Omental fat pad (tissue), 4 donors: Measurements from ENCODE around the gene DLG2. TPM values are rescaled to one million over a fixed set of nuclear protein-coding genes. Genes with fewer than 3 reads are reported as not detected.

Experiments used
- ATAC-seq: fragments of 150-250 bp; one replicate; pipeline ENCODE4 v1.9.1; 2016; ENCODE audit warnings: mild to moderate bottlenecking, moderate library complexity; ENCODE audit not compliant: low FRiP score
- DNase-seq: peaks from one replicate; pipeline ENCODE4 v3.0.0-alpha.2; 2019; ENCODE audit warnings: low spot score
- CTCF ChIP-seq, 3 donors: fragments of 450-650 bp; IDR thresholded peaks; one replicate each; pipeline ENCODE4 v1.5.1; 2016 to 2017; ENCODE audit warnings: antibody characterized with exemption in 3 of 3, mild to moderate bottlenecking in 3 of 3, moderate library complexity in 2 of 3
- total RNA-seq, 4 donors: library from RNA; depleted of rRNA; stranded (reverse); fragments of >200 nt; gene quantifications; one replicate each; pipeline ENCODE4 v1.1.0, GENCODE V29; 2016

The DLG2 gene
- total RNA-seq, 4 donors from 2014 or later: 4.8 to 13.2 (median 8.1) TPM

- TF ChIP-seq CTCF (IDR thresholded peaks at IDR 0.05): no peak
- ATAC-seq (no peak), DNase-seq (no peak)
Measured at GRCh38 chr11:84145616-84146185, 1481.4 kb downstream of the DLG2 start.

GRCh38 chr11:84144531-84144930, 1482.6 kb downstream of the DLG2 start:
- no peak for ATAC-seq
- no peak for TF ChIP-seq CTCF (IDR thresholded peaks at IDR 0.05)
- DNase-seq: no peak

- no peak for TF ChIP-seq CTCF (IDR thresholded peaks at IDR 0.05)
- no peak for ATAC-seq
- no peak for DNase-seq
Measured at GRCh38 chr11:84142411-84142810, 1484.7 kb downstream of the DLG2 start.

GRCh38 chr11:84140386-84141169, 1486.6 kb downstream of the DLG2 start:
- ATAC-seq: no peak
- no peak for DNase-seq
- no peak for TF ChIP-seq CTCF (IDR thresholded peaks at IDR 0.05)

- DNase-seq: no peak
- no peak for ATAC-seq
- TF ChIP-seq CTCF (IDR thresholded peaks at IDR 0.05): no peak
Measured at GRCh38 chr11:84137960-84138359, 1489.2 kb downstream of the DLG2 start.

GRCh38 chr11:84137505-84137904, 1489.6 kb downstream of the DLG2 start:
- TF ChIP-seq CTCF (IDR thresholded peaks at IDR 0.05): no peak
- no peak for DNase-seq
- ATAC-seq: no peak

GRCh38 chr11:84136926-84137325, 1490.2 kb downstream of the DLG2 start:
- DNase-seq: no peak
- no peak for TF ChIP-seq CTCF (IDR thresholded peaks at IDR 0.05)
- ATAC-seq: no peak
